Thoracic aorta (tissue), 2 donors: ENCODE results near the gene ERCC6L. TPM values are rescaled to one million over a fixed set of nuclear protein-coding genes. Genes with fewer than 3 reads are reported as not detected.

Source experiments
- ATAC-seq: fragments of 150-250 bp; one replicate; pipeline ENCODE4 v1.8.0; 2017; ENCODE audit warnings: low read depth; ENCODE audit not compliant: insufficient number of reproducible peaks, low FRiP score
- DNase-seq: peaks from one replicate; pipeline ENCODE4 v3.0.0-alpha.2; 2020; ENCODE audit warnings: low spot score
- H3K27ac ChIP-seq, 2 donors: fragments of 200-600 bp; sonication (generic); 1 replicate in 1 of 2; 2 replicates in 1 of 2; pipeline ENCODE4 v1.5.1; 2016; ENCODE audit warnings: mild to moderate bottlenecking in 2 of 2, moderate library complexity in 2 of 2
- H3K27me3 ChIP-seq: fragments of 200-600 bp; sonication (generic); replicated peaks from 2 replicates; pipeline ENCODE4 v1.6.0; 2016; ENCODE audit warnings: mild to moderate bottlenecking; ENCODE audit not compliant: insufficient read depth
- H3K36me3 ChIP-seq: fragments of 200-600 bp; sonication (generic); one replicate; pipeline ENCODE4 v1.5.1; 2016
- H3K4me1 ChIP-seq, 2 donors: fragments of 200-600 bp; sonication (generic); 1 replicate in 1 of 2; 2 replicates in 1 of 2; pipeline versions ENCODE4 v1.5.1 to v1.6.0; 2016; ENCODE audit warnings: low read depth in 2 of 2, mild to moderate bottlenecking in 1 of 2; ENCODE audit not compliant: control insufficient read depth in 1 of 2
- H3K4me3 ChIP-seq: fragments of 200-600 bp; sonication (generic); 2 replicates; pipeline ENCODE4 v1.5.1; 2016; ENCODE audit warnings: mild to moderate bottlenecking
- H3K9me3 ChIP-seq: fragments of 200-600 bp; sonication (generic); 2 replicates; pipeline ENCODE4 v1.5.1; 2016
- CTCF ChIP-seq: fragments of 200-600 bp; sonication (generic); IDR thresholded peaks from one replicate; pipeline ENCODE4 v1.5.1; 2019; ENCODE audit warnings: antibody characterized with exemption
- total RNA-seq, 2 donors: library from RNA; depleted of rRNA; stranded (reverse); fragments of >200 nt; gene quantifications; one replicate each; pipeline versions ENCODE4 v1.1.0 to v1.2.3, GENCODE V29; 2016

Gene ERCC6L
- total RNA-seq, 2 donors from 2014 or later, result 0.41 TPM; not detected in 1

- DNase-seq (no peak), ATAC-seq (no peak)
- Histone ChIP-seq H3K36me3 (no peaks in the 10 kb centered on the region), H3K4me1 (no peaks in the 10 kb centered on the region), H3K9me3 (no peaks in the 10 kb centered on the region), H3K27me3 (no peaks in the 10 kb centered on the region), H3K27ac (no peak overlapping the region), H3K4me3 (no peak overlapping the region)
- TF ChIP-seq CTCF, result no peak
Observed at GRCh38 chrX:72258174-72258573, 19.3 kb upstream of the ERCC6L start.

- no peaks in the 10 kb centered on the region for H3K9me3 ChIP-seq
- DNase-seq (no peak), ATAC-seq (no peak)
- no peak for TF ChIP-seq CTCF
- no peaks in the 10 kb centered on the region for H3K4me1 ChIP-seq
- no peaks in the 10 kb centered on the region for H3K27me3 ChIP-seq
- no peak overlapping the region for H3K27ac ChIP-seq
- H3K4me3 ChIP-seq, result no peak overlapping the region
- no peaks in the 10 kb centered on the region for H3K36me3 ChIP-seq
Observed at GRCh38 chrX:72255864-72256263, 17.0 kb upstream of the ERCC6L start.

- Histone ChIP-seq H3K36me3 (no peaks in the 10 kb centered on the region), H3K9me3 (no peaks in the 10 kb centered on the region), H3K4me1 (no peaks in the 10 kb centered on the region), H3K4me3 (no peak overlapping the region), H3K27ac (no peak overlapping the region), H3K27me3 (no peaks in the 10 kb centered on the region)
- no peak for TF ChIP-seq CTCF
- ATAC-seq, result no peak
- DNase-seq, result no peak
Observed at GRCh38 chrX:72255445-72255844, 16.6 kb upstream of the ERCC6L start.

- Histone ChIP-seq H3K27ac (no peak overlapping the region), H3K36me3 (no peaks in the 10 kb centered on the region), H3K27me3 (no peaks in the 10 kb centered on the region), H3K4me3 (no peak overlapping the region), H3K9me3 (no peaks in the 10 kb centered on the region), H3K4me1 (no peaks in the 10 kb centered on the region)
- no peak for TF ChIP-seq CTCF
- ATAC-seq (no peak), DNase-seq (no peak)
Observed at GRCh38 chrX:72254816-72255215, 16.0 kb upstream of the ERCC6L start.

DNA sequence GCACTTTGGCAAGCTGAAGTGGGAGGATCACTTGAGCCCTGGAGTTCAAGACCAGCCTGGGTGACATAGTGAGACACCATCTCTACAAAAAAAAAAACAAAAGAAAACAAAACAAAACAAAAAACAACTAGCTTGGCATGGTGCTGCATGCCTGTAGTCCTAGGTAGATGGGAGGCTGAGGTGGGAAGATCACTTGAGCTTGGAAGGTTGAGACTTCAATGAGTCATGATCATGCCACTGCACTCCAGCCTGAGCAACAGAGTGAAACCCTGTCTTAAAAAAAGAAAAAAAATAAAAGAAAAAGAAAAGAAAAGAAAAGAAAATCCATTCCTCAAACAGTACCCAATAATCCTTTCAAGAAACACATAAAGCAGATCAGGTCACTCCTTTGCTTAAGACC, 14.9 kb upstream of the ERCC6L start:
- ATAC-seq (no peak), DNase-seq (no peak)
- Histone ChIP-seq H3K4me1 (no peaks in the 10 kb centered on the region), H3K27ac (no peak overlapping the region), H3K9me3 (no peaks in the 10 kb centered on the region), H3K4me3 (no peak overlapping the region), H3K27me3 (no peaks in the 10 kb centered on the region), H3K36me3 (no peaks in the 10 kb centered on the region)
- no peak for TF ChIP-seq CTCF
